Measurements from ENCODE around the gene NOC4L.

Gene NOC4L

DNA sequence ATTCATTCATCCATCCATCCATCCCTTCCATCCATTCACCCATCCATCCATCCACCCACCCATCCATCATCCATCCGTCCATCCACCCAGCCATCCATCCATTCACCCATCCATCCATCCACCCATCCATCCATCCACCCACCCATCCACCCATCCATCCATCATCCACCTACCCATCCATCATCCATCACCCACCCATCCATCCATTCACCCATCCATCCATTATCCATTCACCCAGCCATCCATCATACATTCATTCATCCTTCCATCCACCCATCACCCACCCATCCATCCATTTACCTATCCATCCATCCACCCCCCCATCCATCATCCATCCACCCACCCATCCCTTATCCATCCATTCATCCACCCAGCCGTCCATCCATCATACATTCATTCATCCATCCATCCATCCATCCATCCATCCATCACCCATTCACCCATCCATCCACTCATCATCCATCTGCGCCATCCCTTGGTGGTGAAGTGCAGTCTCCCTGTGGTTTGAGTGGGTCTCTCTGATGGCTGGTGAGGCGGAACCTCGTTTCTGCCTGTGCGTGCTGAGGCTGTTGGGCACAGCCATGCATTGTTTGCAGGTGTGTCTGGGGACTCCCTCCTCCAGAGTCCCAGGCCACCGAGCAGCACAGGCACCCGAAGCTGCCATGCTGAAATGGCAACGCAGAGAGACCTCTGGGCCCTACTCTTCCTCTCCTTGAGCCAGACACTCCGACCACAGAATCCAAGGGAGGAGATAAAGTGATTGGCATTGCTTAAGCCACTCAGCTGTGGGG, 22.7 kb downstream of the NOC4L start:
- Histone ChIP-seq H2AFZ (ENCODE audit: low read depth, low read length, severe bottlenecking) (no peak overlapping the region), H3K36me3 (ENCODE audit: low read length) (no peaks in the 10 kb centered on the region), H4K20me1 (ENCODE audit: low read depth, low read length) (no peaks in the 10 kb centered on the region), H3F3A (ENCODE audit: insufficient read depth) (no peaks in the 10 kb centered on the region), H3K9me3 (ENCODE audit: insufficient read depth, low read length) (no peaks in the 10 kb centered on the region), H3K4me3 (ENCODE audit: insufficient read depth, low read length, poor library complexity, severe bottlenecking) (no peak overlapping the region), H3K9me2 (replicated peaks; ENCODE audit: insufficient read depth, low read length) (no peaks in the 10 kb centered on the region), H3K27ac (ENCODE audit: low read depth, low read length) (no peak overlapping the region), H3K79me2 (ENCODE audit: insufficient read depth, low read length) (no peaks in the 10 kb centered on the region), H3K27me3 (ENCODE audit: low read length) (no peaks in the 10 kb centered on the region), H3K4me2 (ENCODE audit: low read depth, low read length, poor library complexity, severe bottlenecking) (no peak overlapping the region), H3K9ac (ENCODE audit: low read length) (no peak overlapping the region)
- TF ChIP-seq EZH2phosphoT487 (conservative IDR thresholded peaks at IDR 0.05; ENCODE audit: low read length): no peak
- TF ChIP-seq, protein P1, sequence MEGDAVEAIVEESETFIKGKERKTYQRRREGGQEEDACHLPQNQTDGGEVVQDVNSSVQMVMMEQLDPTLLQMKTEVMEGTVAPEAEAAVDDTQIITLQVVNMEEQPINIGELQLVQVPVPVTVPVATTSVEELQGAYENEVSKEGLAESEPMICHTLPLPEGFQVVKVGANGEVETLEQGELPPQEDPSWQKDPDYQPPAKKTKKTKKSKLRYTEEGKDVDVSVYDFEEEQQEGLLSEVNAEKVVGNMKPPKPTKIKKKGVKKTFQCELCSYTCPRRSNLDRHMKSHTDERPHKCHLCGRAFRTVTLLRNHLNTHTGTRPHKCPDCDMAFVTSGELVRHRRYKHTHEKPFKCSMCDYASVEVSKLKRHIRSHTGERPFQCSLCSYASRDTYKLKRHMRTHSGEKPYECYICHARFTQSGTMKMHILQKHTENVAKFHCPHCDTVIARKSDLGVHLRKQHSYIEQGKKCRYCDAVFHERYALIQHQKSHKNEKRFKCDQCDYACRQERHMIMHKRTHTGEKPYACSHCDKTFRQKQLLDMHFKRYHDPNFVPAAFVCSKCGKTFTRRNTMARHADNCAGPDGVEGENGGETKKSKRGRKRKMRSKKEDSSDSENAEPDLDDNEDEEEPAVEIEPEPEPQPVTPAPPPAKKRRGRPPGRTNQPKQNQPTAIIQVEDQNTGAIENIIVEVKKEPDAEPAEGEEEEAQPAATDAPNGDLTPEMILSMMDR (IDR thresholded peaks at IDR 0.05; ENCODE audit: insufficient read depth, low read length, poor library complexity, severe bottlenecking): no peak

DNA sequence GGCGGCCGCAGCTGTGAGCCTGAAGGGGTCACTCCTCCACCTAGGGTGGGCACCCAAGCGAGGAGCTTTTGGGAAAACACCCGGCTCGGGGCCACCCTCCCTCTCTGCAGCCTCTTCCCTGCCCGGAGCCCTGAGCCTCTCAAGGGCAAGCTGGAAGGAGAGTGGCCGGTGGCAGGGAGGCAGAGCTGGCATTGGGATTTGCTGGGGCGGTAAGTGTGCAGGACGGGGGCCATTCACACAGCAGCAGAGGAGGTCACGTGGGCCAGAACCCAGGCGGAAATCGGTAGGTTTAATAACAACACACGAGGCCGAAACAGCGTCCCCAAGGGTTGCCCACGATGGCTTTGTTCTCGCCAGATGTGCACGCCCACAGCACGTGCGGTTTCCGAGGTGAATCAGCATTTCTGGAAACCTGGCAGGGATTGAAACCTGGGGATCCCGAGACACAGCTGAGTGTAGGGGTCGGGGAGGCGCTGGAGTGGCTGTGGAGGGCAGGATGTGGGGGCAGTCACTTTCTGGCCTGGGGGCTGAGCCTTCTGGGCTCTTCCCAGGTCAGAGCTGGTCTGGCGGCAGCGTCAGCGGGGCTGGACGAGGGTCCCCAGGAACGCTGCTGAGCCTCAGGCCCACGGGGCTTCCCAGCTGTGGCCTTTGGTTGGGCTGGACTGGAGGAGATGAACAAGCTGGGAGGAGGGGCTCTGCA, 23.5 kb downstream of the NOC4L start:
- Histone ChIP-seq H3K4me3 (ENCODE audit: insufficient read depth, low read length, poor library complexity, severe bottlenecking) (no peak overlapping the region), H3K9me3 (ENCODE audit: insufficient read depth, low read length) (no peaks in the 10 kb centered on the region), H3K4me2 (ENCODE audit: low read depth, low read length, poor library complexity, severe bottlenecking) (no peak overlapping the region), H4K20me1 (ENCODE audit: low read depth, low read length) (no peaks in the 10 kb centered on the region), H3F3A (ENCODE audit: insufficient read depth) (no peaks in the 10 kb centered on the region), H2AFZ (ENCODE audit: low read depth, low read length, severe bottlenecking) (no peak overlapping the region), H3K9ac (ENCODE audit: low read length) (no peak overlapping the region), H3K27ac (ENCODE audit: low read depth, low read length) (no peak overlapping the region), H3K79me2 (ENCODE audit: insufficient read depth, low read length) (no peaks in the 10 kb centered on the region), H3K9me2 (replicated peaks; ENCODE audit: insufficient read depth, low read length) (no peaks in the 10 kb centered on the region), H3K36me3 (ENCODE audit: low read length) (no peaks in the 10 kb centered on the region), H3K27me3 (ENCODE audit: low read length) (no peaks in the 10 kb centered on the region)
- TF ChIP-seq, protein P1 (IDR thresholded peaks at IDR 0.05; ENCODE audit: insufficient read depth, low read length, poor library complexity, severe bottlenecking): no peak
- no peak for TF ChIP-seq EZH2phosphoT487 (conservative IDR thresholded peaks at IDR 0.05; ENCODE audit: low read length)

GRCh38 chr12:132168311-132169031, 24.2 kb downstream of the NOC4L start:
- no peaks in the 10 kb centered on the region for H4K20me1 ChIP-seq (ENCODE audit: low read depth, low read length)
- H3K9me3 ChIP-seq (ENCODE audit: insufficient read depth, low read length): no peaks in the 10 kb centered on the region
- TF ChIP-seq, protein P1 (IDR thresholded peaks at IDR 0.05; ENCODE audit: insufficient read depth, low read length, poor library complexity, severe bottlenecking): no peak
- TF ChIP-seq EZH2phosphoT487 (conservative IDR thresholded peaks at IDR 0.05; ENCODE audit: low read length): no peak
- no peaks in the 10 kb centered on the region for H3F3A ChIP-seq (ENCODE audit: insufficient read depth)
- H3K9me2 ChIP-seq (replicated peaks; ENCODE audit: insufficient read depth, low read length): no peaks in the 10 kb centered on the region
- H3K27ac ChIP-seq (ENCODE audit: low read depth, low read length): no peak overlapping the region
- H3K9ac ChIP-seq (ENCODE audit: low read length): no peak overlapping the region
- H3K79me2 ChIP-seq (ENCODE audit: insufficient read depth, low read length): no peaks in the 10 kb centered on the region
- no peaks in the 10 kb centered on the region for H3K27me3 ChIP-seq (ENCODE audit: low read length)
- no peak overlapping the region for H2AFZ ChIP-seq (ENCODE audit: low read depth, low read length, severe bottlenecking)
- H3K4me3 ChIP-seq (ENCODE audit: insufficient read depth, low read length, poor library complexity, severe bottlenecking): no peak overlapping the region
- no peaks in the 10 kb centered on the region for H3K36me3 ChIP-seq (ENCODE audit: low read length)
- no peak overlapping the region for H3K4me2 ChIP-seq (ENCODE audit: low read depth, low read length, poor library complexity, severe bottlenecking)

All from SU-DHL-6 (cell line).